ENCODE data around the gene ZNF814. TPM values are rescaled to one million over a fixed set of nuclear protein-coding genes. Genes with fewer than 3 reads are reported as not detected.

Gene ZNF814
- total and polyA plus RNA-seq, 2 experiments from 2014 or later, result 80.4 to 86.9 TPM

GRCh38 chr19:57814505-57815246 is 74.2 kb downstream of the ZNF814 start, which contains the start of gene ZNF552 (continued):
- TF ChIP-seq, protein P1, sequence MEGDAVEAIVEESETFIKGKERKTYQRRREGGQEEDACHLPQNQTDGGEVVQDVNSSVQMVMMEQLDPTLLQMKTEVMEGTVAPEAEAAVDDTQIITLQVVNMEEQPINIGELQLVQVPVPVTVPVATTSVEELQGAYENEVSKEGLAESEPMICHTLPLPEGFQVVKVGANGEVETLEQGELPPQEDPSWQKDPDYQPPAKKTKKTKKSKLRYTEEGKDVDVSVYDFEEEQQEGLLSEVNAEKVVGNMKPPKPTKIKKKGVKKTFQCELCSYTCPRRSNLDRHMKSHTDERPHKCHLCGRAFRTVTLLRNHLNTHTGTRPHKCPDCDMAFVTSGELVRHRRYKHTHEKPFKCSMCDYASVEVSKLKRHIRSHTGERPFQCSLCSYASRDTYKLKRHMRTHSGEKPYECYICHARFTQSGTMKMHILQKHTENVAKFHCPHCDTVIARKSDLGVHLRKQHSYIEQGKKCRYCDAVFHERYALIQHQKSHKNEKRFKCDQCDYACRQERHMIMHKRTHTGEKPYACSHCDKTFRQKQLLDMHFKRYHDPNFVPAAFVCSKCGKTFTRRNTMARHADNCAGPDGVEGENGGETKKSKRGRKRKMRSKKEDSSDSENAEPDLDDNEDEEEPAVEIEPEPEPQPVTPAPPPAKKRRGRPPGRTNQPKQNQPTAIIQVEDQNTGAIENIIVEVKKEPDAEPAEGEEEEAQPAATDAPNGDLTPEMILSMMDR (conservative IDR thresholded peaks at IDR 0.05; ENCODE audit: low read depth in 2 of 2), result peak in 1 of 2 experiments; percentile 27; a peak in 1 of 4 replicates
- TF ChIP-seq ZNF114 (CRISPR knock-in tag; IDR thresholded peaks at IDR 0.05), result no peak
- TF ChIP-seq CREB1 (CRISPR knock-in tag; IDR thresholded peaks at IDR 0.05; ENCODE audit: low read depth), result peak; percentile 89
- no peak for TF ChIP-seq ZNF331 (CRISPR knock-in tag; IDR thresholded peaks at IDR 0.05; ENCODE audit: low read depth)
- TF ChIP-seq EZH2phosphoT487 (IDR thresholded peaks at IDR 0.05; ENCODE audit: unreplicated experiment), result no peak

DNA sequence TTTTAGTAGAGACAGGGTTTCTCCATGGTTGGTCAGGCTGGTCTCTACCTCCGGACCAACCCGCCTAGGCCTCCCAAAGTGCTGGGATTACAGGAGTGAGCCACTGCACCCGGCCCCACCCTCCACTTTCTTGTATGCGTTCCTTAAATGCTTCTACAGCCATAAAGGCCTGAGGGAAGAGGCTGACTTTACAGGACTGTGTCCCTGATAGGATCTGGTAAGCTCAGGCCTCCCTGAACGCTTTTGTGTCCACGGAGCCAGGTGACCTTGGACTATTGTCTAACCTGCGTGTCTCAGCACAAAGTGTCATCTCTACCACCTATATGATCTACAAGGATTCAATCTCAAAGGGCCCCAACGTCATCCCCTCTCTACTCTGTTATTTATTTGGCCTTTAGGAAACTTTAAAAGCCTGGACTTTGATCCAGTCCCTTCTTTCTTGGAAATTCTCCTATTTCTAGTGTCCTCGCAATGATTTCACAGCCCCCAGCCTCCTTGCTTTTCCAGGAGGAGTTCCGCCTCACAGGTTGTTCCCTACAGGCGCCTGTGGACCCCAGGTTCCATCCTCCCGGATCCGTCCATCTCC is 74.8 kb downstream of the ZNF814 start:
- Histone ChIP-seq H3K4me2 (peak overlapping the region; percentile 97), H3K79me2 (replicated peaks; ENCODE audit: insufficient read depth) (peaks cover 45% of the 10 kb centered on the region), H3K27me3 (ENCODE audit: insufficient read depth) (no peaks in the 10 kb centered on the region), H4K20me1 (replicated peaks; ENCODE audit: insufficient read depth) (peaks cover 15% of the 10 kb centered on the region), H3K4me3 (peak overlapping the region; percentile 84), H3K4me1 (ENCODE audit: insufficient read depth) (0 out of 2 replicates have a peak, but pooled peaks cover 9% of the 10 kb centered on the region), H3K9me2 (ENCODE audit: insufficient read depth) (no peaks in the 10 kb centered on the region), H3K27ac (ENCODE audit: low read depth) (peak overlapping the region; percentile 30; the same call in 1 of the 2 replicates), H3F3A (replicated peaks; ENCODE audit: low read depth) (0 out of 2 replicates have a peak, but pooled peaks cover 5% of the 10 kb centered on the region), H3K36me3 (ENCODE audit: insufficient read depth) (peaks cover 23% of the 10 kb centered on the region), H2AFZ (peak overlapping the region; percentile 4; the same call in 1 of the 2 replicates)
- H3K36me3 Mint-ChIP-seq (ENCODE audit: low read depth), result peaks cover 29% of the 10 kb centered on the region
- peaks cover 31% of the 10 kb centered on the region for H3K4me1 Mint-ChIP-seq
- ATAC-seq, result peak; percentile 10; the same call in 2 of the 3 replicates
- peak; percentile 34 for DNase-seq (ENCODE audit: low spot score)
- peak overlapping the region; percentile 95 for H3K27ac Mint-ChIP-seq
- H3K27me3 Mint-ChIP-seq (ENCODE audit: insufficient read depth, low read depth, poor library complexity), result peaks cover 10% of the 10 kb centered on the region
- H3K4me3 Mint-ChIP-seq, result peak overlapping the region; percentile 94
- no peaks in the 10 kb centered on the region; the same call in 2 of the 3 replicates for H3K9me3 Mint-ChIP-seq
- TF ChIP-seq CREB1 (CRISPR knock-in tag; IDR thresholded peaks at IDR 0.05; ENCODE audit: low read depth), result no peak
- TF ChIP-seq, protein P1 (conservative IDR thresholded peaks at IDR 0.05; ENCODE audit: low read depth in 2 of 2), result no peak
- no peak for TF ChIP-seq EZH2phosphoT487 (IDR thresholded peaks at IDR 0.05; ENCODE audit: unreplicated experiment)
- TF ChIP-seq ZNF114 (CRISPR knock-in tag; IDR thresholded peaks at IDR 0.05), result no peak
- no peak for TF ChIP-seq STAT1 (IDR thresholded peaks at IDR 0.05; ENCODE audit: unreplicated experiment)
- TF ChIP-seq EZH2 (IDR thresholded peaks at IDR 0.05; ENCODE audit: low read depth, unreplicated experiment), result no peak
- no peak for TF ChIP-seq JUNB (IDR thresholded peaks at IDR 0.05; ENCODE audit: unreplicated experiment)
- no peak for TF ChIP-seq ZNF331 (CRISPR knock-in tag; IDR thresholded peaks at IDR 0.05; ENCODE audit: low read depth)
- TF ChIP-seq, protein P2, sequence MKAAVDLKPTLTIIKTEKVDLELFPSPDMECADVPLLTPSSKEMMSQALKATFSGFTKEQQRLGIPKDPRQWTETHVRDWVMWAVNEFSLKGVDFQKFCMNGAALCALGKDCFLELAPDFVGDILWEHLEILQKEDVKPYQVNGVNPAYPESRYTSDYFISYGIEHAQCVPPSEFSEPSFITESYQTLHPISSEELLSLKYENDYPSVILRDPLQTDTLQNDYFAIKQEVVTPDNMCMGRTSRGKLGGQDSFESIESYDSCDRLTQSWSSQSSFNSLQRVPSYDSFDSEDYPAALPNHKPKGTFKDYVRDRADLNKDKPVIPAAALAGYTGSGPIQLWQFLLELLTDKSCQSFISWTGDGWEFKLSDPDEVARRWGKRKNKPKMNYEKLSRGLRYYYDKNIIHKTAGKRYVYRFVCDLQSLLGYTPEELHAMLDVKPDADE (IDR thresholded peaks at IDR 0.05), result no peak
- TF ChIP-seq REST (IDR thresholded peaks at IDR 0.05; ENCODE audit: unreplicated experiment), result no peak
- no peak for TF ChIP-seq NANOG (IDR thresholded peaks at IDR 0.05; ENCODE audit: borderline replicate concordance)
